K562 (cell line): Measurements from ENCODE around the gene TMX1. TPM values are rescaled to one million over a fixed set of nuclear protein-coding genes. Genes with fewer than 3 reads are reported as not detected.

Source experiments
- ATAC-seq: fragments of 200-7000 bp; cut with Tn5 transposase; 3 replicates; pipeline ENCODE4 v1.9.1; 2020; ENCODE audit warnings: moderate library complexity
- BruUV-seq: library from RNA; stranded (reverse); fragments of 400-500 nt; replicated peaks from 2 replicates; lab custom pipeline; 2021; lab: Mats Ljungman, UMichigan
- CTCF ChIA-PET: fragments of 300-600 bp; formaldehyde crosslinking; extraction: SDS; loops from one replicate; lab custom pipeline; 2021; ENCODE audit warnings: low intra/inter-chr PET ratio; lab: Yijun Ruan, JAX
- POLR2A ChIA-PET: fragments of 300-600, 350-650 bp; sonication (Branson Sonifier 250); formaldehyde crosslinking; extraction: SDS; loops from one replicate; lab custom pipeline; 2021; ENCODE audit warnings: antibody characterized with exemption, inconsistent platforms; lab: Yijun Ruan, JAX
- DNase-seq, 4 experiments: peaks; one replicate each; pipeline versions ENCODE4 v3.0.0 to v3.0.0-alpha.2; 2011 to 2018; ENCODE audit warnings: low spot score in 3 of 4, mixed read lengths in 3 of 4; ENCODE audit errors: extremely low read depth in 1 of 4
- FAIRE-seq: peaks from 2 replicates; lab custom pipeline; 2011; peaks lifted over from hg19 to GRCh38; lab: Jason Lieb, UNC
- H2AFZ ChIP-seq: 2 replicates; pipeline ENCODE4 v1.6.0; 2011; ENCODE audit warnings: low read depth, low read length, control low read depth, inconsistent platforms
- H3K27ac ChIP-seq: fragments of 200-600 bp; 3 replicates; pipeline ENCODE4 v1.8.0; 2011; ENCODE audit warnings: low read depth, mild to moderate bottlenecking, control low read depth, inconsistent platforms, low read length, moderate library complexity, mixed read lengths; ENCODE audit errors: extremely low read depth
- H3K27me3 ChIP-seq, 2 experiments: fragments of 300-600 bp in 1 of 2; 2 replicates in 1 of 2; 3 replicates in 1 of 2; pipeline versions ENCODE4 v1.6.0 to v1.8.0; 2011; ENCODE audit warnings: inconsistent platforms in 2 of 2, low read length in 2 of 2, mild to moderate bottlenecking in 1 of 2, mixed read lengths in 1 of 2, moderate library complexity in 1 of 2; ENCODE audit not compliant: control insufficient read depth in 2 of 2, insufficient read depth in 2 of 2
- H3K36me3 ChIP-seq: fragments of 300-600 bp; 3 replicates; pipeline ENCODE4 v1.8.0; 2011; ENCODE audit warnings: mild to moderate bottlenecking, low read length, inconsistent platforms; ENCODE audit not compliant: control insufficient read depth, insufficient read depth
- H3K4me1 ChIP-seq, 2 experiments: fragments of 200-600 bp in 1 of 2; replicated peaks in 1 of 2; 2 replicates in 1 of 2; 3 replicates in 1 of 2; pipeline versions ENCODE4 v1.5.1 to v1.8.0; 2011; ENCODE audit warnings: inconsistent platforms in 2 of 2, low read length in 2 of 2, mild to moderate bottlenecking in 1 of 2, mixed read lengths in 1 of 2, moderate library complexity in 1 of 2; ENCODE audit not compliant: control insufficient read depth in 2 of 2, insufficient read depth in 2 of 2
- H3K4me2 ChIP-seq: 2 replicates; pipeline ENCODE4 v1.6.1; 2011; ENCODE audit warnings: low read length, control low read depth, inconsistent platforms, mixed read lengths; ENCODE audit not compliant: insufficient read depth
- H3K4me3 ChIP-seq: fragments of 200-600 bp; sonication (generic), shearing (Covaris generic); 2 replicates; pipeline ENCODE4 v1.5.1; 2016; ENCODE audit warnings: control low read depth, inconsistent platforms
- H3K79me2 ChIP-seq: fragments of 200-600 bp; 3 replicates; pipeline ENCODE4 v1.8.0; 2011; ENCODE audit warnings: low read length, inconsistent platforms; ENCODE audit not compliant: control insufficient read depth, insufficient read depth
- H3K9ac ChIP-seq, 2 experiments: 2 replicates each; pipeline versions ENCODE4 v1.6.0 to v1.6.1; 2011; ENCODE audit warnings: low read depth in 2 of 2, low read length in 2 of 2, control low read depth in 1 of 2, inconsistent platforms in 1 of 2, mild to moderate bottlenecking in 1 of 2, mixed read lengths in 1 of 2; ENCODE audit not compliant: insufficient read depth in 1 of 2
- H3K9me1 ChIP-seq: one replicate; pipeline ENCODE4 v1.6.0; 2011; ENCODE audit warnings: inconsistent platforms, mild to moderate bottlenecking, low read length, moderate library complexity; ENCODE audit not compliant: control insufficient read depth, insufficient read depth
- H3K9me3 ChIP-seq: replicated peaks from 2 replicates; pipeline ENCODE4 v1.5.1; 2011; ENCODE audit warnings: low read depth, low read length, inconsistent platforms; ENCODE audit not compliant: control insufficient read depth, insufficient read depth
- H4K20me1 ChIP-seq: replicated peaks from 2 replicates; pipeline ENCODE4 v1.6.1; 2011; ENCODE audit warnings: low read length, inconsistent platforms, mixed read lengths; ENCODE audit not compliant: control insufficient read depth, insufficient read depth
- ARHGAP35 ChIP-seq: fragments of 450-650 bp; IDR thresholded peaks from 2 replicates; pipeline ENCODE4 v1.6.1; 2018; ENCODE audit not compliant: partially characterized antibody
- CXXC5 ChIP-seq: fragments of 250-450 bp; sonication (Bioruptor Pico); IDR thresholded peaks from 2 replicates; pipeline ENCODE4 v1.8.0; 2022; ENCODE audit warnings: inconsistent platforms, mild to moderate bottlenecking, moderate library complexity
- ETV1 ChIP-seq: fragments of 450-650 bp; conservative IDR thresholded peaks from 2 replicates; pipeline ENCODE4 v1.6.1; 2016; ENCODE audit warnings: missing genetic modification characterization, control low read depth, low read depth, missing compliant biosample characterization
- FOXJ3 ChIP-seq: sonication (generic); formaldehyde crosslinking; IDR thresholded peaks from 2 replicates; pipeline ENCODE4 v1.4.0; 2020; ENCODE audit warnings: mild to moderate bottlenecking, missing genetic modification reagents
- HSF4 ChIP-seq: fragments of 250-450 bp; sonication (Bioruptor Pico); IDR thresholded peaks from 2 replicates; pipeline ENCODE4 v2.1.2; 2022; ENCODE audit warnings: mild to moderate bottlenecking, moderate library complexity, borderline replicate concordance
- IFI16 ChIP-seq: fragments of 250-450 bp; sonication (Bioruptor Pico); IDR thresholded peaks from 2 replicates; pipeline ENCODE4 v2.1.2; 2022; ENCODE audit warnings: mild to moderate bottlenecking, inconsistent platforms
- KDM4B ChIP-seq, 2 experiments: fragments of 450-650 bp in 1 of 2; sonication (generic) in 1 of 2; IDR thresholded peaks; 2 replicates each; pipeline ENCODE4 v1.6.1; 2016 to 2017; ENCODE audit warnings: borderline replicate concordance in 2 of 2, antibody characterized with exemption in 1 of 2, low read depth in 1 of 2, mild to moderate bottlenecking in 1 of 2
- NBN ChIP-seq: fragments of 450-650 bp; IDR thresholded peaks from 2 replicates; pipeline ENCODE4 v1.6.1; 2016; ENCODE audit warnings: low read depth, mild to moderate bottlenecking
- VEZF1 ChIP-seq: fragments of 200-800 bp; sonication (Bioruptor generic); IDR thresholded peaks from 2 replicates; pipeline ENCODE4 v1.6.1; 2017; ENCODE audit warnings: missing genetic modification characterization, missing compliant biosample characterization
- ZNF316 ChIP-seq: fragments of 450-650 bp; IDR thresholded peaks from 2 replicates; pipeline ENCODE4 v1.6.1; 2016
- ZNF407 ChIP-seq: fragments of 450-650 bp; IDR thresholded peaks from 2 replicates; pipeline ENCODE4 v1.6.1; 2016; ENCODE audit warnings: low read depth
- ZNF561 ChIP-seq: fragments of 450-650 bp; formaldehyde crosslinking; conservative IDR thresholded peaks from 2 replicates; pipeline ENCODE4 v1.4.0; 2020; ENCODE audit warnings: mild to moderate bottlenecking, moderate library complexity
- WGBS: fragments of 100-300 bp; shearing (Covaris generic); methylation state at CpG from one replicate; pipeline ENCODE4 v1.1.6; 2016; ENCODE audit warnings: low coverage, mixed read lengths; ENCODE audit not compliant: insufficient coverage; ENCODE audit errors: missing lambda C conversion rate; 5-methylcytosine and 5-hydroxymethylcytosine counted together
- in situ Hi-C: fragments of 300-500 bp; cut with MboI; formaldehyde crosslinking; loops from 4 replicates; pipeline ENCODE4 v1.15.0; 2018; ENCODE audit warnings: inconsistent platforms, mixed read lengths
- intact Hi-C: fragments of 100-400 bp; cut with micrococcal nuclease; formaldehyde crosslinking; loops from 2 replicates; pipeline ENCODE4 v1.14.2; 2022
- polyA plus RNA-seq, 8 experiments: library from polyadenylated mRNA; depleted of rRNA in 4 of 8; stranded (reverse) in 5 of 8; unstranded in 3 of 8; fragments of >200 nt; fragmentation: Nextera tagmentation in 2 of 8; fragmentation: Illumina TruSeq in 1 of 8; extraction: Ambion mirVana in 2 of 8; extraction: Trizol in 1 of 8; gene quantifications; 2 replicates each; pipeline versions ENCODE4 v1.2.1 to v1.2.3, GENCODE V29; 2011 to 2014; ENCODE audit warnings: inconsistent platforms in 1 of 8, missing spikeins in 1 of 8
- total RNA-seq, 7 experiments: library from RNA; depleted of rRNA in 6 of 7; stranded (reverse); fragments of >200 nt in 6 of 7; fragmentation: Illumina TruSeq in 2 of 7; extraction: Trizol in 2 of 7; gene quantifications; 2 replicates each; pipeline versions ENCODE4 v1.2.1 to v1.2.3, GENCODE V29; 2011 to 2021; ENCODE audit warnings: low replicate concordance in 1 of 7
- TF ChIP-seq, protein P1 (sequence below): fragments of 450-650 bp; conservative IDR thresholded peaks from 2 replicates; pipeline ENCODE4 v1.6.1; 2016; ENCODE audit warnings: missing genetic modification characterization, low read depth, mild to moderate bottlenecking, missing compliant biosample characterization, moderate library complexity

The TMX1 gene
- total and polyA plus RNA-seq, 9 of the 15 experiments (the other 6 are each of a cell fraction or from before 2014, with no cell fraction given): 19.5 to 101 (median 34.7) TPM

DNA sequence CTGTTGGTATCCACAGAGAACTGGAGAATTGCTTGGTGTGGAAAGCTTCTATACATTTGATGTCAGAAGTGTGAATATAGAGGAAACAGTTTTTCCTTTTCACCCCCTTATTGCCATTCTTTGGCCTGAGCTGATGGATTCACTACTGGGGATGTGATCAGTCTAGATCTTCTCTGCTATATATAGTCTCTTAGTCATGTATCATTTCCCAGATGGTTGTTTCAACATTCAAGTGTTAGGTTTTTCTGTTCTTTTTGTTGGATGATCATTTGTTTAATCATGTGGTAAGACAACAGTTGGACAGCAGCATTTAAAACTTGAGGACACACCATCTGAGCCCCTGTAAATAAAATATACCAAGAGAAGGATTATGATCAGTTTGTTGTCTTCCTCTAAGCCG is 29.6 kb downstream of the TMX1 start:
- Histone ChIP-seq H3K9me1 (no peaks in the 10 kb centered on the region), H3K27ac (no peak overlapping the region), H2AFZ (no peak overlapping the region), H3K4me1 (no peaks in the 10 kb centered on the region), H3K4me3 (no peak overlapping the region), H3K9me3 (no peaks in the 10 kb centered on the region), H3K4me2 (no peak overlapping the region), H3K27me3 (no peaks in the 10 kb centered on the region), H3K9ac (no peak overlapping the region), H3K79me2 (no peaks in the 10 kb centered on the region), H4K20me1 (no peaks in the 10 kb centered on the region), H3K36me3 (peaks cover 2% of the 10 kb centered on the region; the same call in 1 of the 3 replicates)
- FAIRE-seq (no peak), DNase-seq (no peak), ATAC-seq (no peak)
- CTCF ChIA-PET: no interaction called here
- in situ Hi-C loops: loop anchor here (10.0 kb wide), 1 partner anchor 1395 kb away; no protein-coding TSS in a partner anchor
- WGBS: 60% methylated on average over 1 of the region's 1 CpG
- TF ChIP-seq HSF4 (CRISPR knock-in tag): no peak
- TF ChIP-seq KDM4B (IDR thresholded peaks at IDR 0.05; ENCODE audit: borderline replicate concordance in 2 of 2, low read depth in 1 of 2): no peak
- TF ChIP-seq IFI16 (CRISPR knock-in tag): no peak
- TF ChIP-seq ZNF407: no peak
- no peak for TF ChIP-seq ETV1 (tag)
- no peak for TF ChIP-seq NBN
- no peak for TF ChIP-seq FOXJ3 (CRISPR knock-in tag)
- no peak for TF ChIP-seq ZNF316
- TF ChIP-seq ARHGAP35: no peak
- TF ChIP-seq VEZF1 (CRISPR knock-in tag): no peak
- TF ChIP-seq ZNF561 (CRISPR knock-in tag): no peak
- TF ChIP-seq CXXC5: no peak
- TF ChIP-seq, protein P1, sequence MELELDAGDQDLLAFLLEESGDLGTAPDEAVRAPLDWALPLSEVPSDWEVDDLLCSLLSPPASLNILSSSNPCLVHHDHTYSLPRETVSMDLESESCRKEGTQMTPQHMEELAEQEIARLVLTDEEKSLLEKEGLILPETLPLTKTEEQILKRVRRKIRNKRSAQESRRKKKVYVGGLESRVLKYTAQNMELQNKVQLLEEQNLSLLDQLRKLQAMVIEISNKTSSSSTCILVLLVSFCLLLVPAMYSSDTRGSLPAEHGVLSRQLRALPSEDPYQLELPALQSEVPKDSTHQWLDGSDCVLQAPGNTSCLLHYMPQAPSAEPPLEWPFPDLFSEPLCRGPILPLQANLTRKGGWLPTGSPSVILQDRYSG (tag): no peak
- intact Hi-C loops: no loop called here
- no TSS peak for BruUV-seq
- POLR2A ChIA-PET: no interaction called here
